HG03135 (cell line): ENCODE results near the gene ACYP2.
"Not testable (repeated sequence)": the region's sequence is repeated elsewhere in the genome, so short reads cannot be mapped to it uniquely, and the experiment has no call there.

ENCODE experiments used
- ATAC-seq: cut with Tn5 transposase; IDR thresholded peaks from one replicate; pipeline ENCODE4 v1.9.1; 2021; ENCODE audit warnings: mild to moderate bottlenecking, moderate library complexity; ENCODE audit not compliant: unreplicated experiment

Gene ACYP2

GRCh38 chr2:54313147-54313546, 197.7 kb downstream of the ACYP2 start:
- no peak for ATAC-seq

GRCh38 chr2:54317973-54318372, 202.6 kb downstream of the ACYP2 start:
- ATAC-seq = no peak

DNA sequence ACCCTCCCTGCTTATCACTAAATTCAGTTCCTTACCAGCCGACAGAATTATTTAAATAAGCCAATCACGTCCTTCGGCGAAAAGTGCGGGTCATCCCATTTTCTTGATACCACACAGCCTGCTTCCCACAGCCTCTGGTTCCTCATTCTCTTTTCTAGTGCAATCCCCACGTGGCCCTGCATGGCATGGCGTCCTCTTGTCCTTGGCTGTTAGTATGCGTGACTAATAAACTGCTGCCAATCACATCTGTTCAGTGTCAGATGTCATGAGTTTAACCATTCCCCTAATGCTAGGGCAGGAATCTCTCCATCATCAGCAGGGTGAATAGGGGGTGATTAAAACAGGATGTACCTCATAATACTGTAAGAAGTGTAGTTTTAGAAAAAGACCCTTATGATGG, 203.4 kb downstream of the ACYP2 start:
- ATAC-seq = no peak

DNA sequence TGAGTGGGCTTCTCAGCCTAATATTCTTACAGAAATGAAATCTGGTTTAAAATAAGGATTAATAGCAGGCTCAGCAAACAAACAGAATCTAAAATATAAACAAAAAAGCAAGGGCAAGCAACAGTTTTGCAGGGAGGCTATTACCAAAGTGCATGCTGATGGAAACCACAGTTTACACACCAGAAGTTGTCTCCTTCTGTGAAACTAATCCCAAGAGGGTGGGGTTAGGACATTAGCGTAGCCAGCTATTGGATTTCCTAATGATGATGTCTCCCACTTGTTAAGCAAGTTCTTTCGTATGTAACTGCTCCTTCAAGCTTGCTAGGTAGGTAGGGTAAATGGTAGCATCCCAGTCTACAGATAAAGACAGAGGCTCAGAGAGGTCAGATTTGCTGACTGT, 205.6 kb downstream of the ACYP2 start:
- ATAC-seq = no peak

DNA sequence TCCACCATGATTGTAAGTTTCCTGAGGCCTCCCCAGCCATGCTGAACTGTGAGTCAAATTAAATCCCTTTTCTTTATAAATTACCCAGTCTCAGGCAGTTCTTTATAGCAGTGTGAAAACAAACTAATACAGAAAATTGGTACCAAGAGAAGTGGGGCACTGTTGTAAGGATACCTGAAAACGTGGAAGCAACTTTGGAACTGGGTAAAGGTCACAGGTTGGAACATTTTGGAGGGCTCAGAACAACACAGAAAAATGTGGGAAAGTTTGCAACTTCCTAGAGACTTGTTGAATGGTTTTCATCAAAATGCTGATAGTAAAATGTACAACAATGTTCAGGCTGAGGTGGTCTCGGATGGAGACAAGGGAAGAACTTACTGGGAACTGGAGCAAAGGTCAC, 209.1 kb downstream of the ACYP2 start:
- not testable (repeated sequence) for ATAC-seq

DNA sequence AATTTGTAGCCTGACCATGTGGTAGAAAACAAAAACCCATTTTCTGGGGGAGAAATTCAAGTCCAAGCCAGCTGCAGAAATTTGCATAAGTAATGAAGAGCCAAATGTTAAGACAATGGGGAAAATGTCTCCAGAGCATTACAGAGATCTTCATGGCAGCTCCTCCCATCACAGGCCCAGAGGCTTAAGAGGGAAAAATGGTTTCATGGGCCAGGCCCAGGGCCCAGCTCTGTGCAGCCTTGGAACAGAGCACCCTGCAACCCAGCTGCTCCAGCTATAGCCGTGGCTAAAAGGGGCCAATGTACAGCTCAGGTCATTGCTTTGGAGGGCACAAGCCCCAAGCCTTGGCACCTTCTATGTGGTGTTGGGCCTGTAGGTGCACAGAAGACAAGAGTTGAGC, 209.7 kb downstream of the ACYP2 start:
- ATAC-seq = no peak

DNA sequence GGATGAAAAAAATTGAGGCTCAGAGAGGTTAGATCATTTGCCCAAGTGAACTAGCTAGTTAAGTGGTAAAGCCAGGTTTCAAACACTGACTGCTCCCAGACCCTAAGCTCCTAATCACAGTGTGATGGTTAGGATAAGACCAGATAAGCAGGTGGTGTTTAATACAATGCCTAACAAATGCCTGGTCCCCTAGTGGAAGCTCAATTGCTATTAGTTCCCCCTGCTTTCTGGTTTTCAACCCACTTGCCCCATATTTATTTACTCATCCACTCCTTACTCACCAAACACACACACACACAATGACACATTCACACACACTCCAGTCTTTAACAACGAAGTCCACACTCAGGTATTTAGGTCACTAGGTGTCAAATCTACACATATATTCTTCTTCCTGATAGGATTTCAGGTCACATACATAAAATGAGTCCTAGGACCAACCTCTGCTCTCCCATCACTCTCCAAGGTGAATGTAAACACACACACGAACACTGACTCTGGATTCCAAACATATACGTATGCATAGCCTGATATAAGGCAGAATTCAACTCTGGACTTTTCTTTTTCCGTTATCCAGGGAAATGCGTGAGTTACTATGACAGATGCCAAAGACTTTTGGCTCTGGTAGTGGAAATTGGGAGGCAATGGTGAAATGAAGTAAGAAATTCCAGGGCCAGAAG, 214.2 kb downstream of the ACYP2 start:
- ATAC-seq = no peak

DNA sequence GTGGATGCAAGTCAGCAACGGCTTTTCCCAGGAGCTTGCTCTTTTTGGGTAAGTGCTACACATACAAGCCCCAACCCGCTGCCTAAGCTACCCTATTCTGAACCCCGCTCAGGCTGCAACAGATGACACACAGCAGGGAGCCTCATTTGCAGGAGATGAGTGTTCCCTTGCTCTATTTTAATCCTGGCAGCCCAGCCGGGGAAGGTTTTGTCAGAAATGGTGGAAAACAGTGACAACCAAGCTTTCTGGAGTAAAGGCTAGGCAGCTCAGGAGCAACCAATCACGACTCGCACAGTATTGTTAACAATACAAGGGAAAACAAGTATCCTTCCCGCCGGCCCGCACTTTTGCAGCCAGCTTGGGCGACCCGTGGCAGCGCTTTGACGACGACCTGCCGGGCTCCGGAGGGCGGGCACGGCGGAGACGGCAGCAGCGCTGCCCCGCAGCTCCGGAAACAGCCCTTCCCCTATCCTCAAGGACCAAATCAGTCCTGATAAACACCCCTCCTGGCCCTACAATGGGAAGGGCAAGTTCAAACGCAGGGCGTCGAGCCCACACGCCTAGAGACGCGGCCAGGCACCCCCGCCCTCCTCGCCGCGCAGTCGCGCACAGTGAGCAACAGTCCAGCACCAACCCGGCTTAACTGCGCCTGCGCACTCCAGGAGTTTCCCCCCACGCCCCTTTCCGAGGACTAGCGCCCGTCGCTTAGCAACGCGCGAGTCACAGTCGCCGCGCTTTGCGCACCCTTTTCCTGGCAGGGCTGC, 214.9 kb downstream of the ACYP2 start:
- peak; percentile 95 for ATAC-seq

- peak; percentile 43 for ATAC-seq
These were observed 215.8 kb downstream of the ACYP2 start for GRCh38 chr2:54330926-54331835.

GRCh38 chr2:54332386-54332785, 217.0 kb downstream of the ACYP2 start:
- ATAC-seq = no peak

DNA sequence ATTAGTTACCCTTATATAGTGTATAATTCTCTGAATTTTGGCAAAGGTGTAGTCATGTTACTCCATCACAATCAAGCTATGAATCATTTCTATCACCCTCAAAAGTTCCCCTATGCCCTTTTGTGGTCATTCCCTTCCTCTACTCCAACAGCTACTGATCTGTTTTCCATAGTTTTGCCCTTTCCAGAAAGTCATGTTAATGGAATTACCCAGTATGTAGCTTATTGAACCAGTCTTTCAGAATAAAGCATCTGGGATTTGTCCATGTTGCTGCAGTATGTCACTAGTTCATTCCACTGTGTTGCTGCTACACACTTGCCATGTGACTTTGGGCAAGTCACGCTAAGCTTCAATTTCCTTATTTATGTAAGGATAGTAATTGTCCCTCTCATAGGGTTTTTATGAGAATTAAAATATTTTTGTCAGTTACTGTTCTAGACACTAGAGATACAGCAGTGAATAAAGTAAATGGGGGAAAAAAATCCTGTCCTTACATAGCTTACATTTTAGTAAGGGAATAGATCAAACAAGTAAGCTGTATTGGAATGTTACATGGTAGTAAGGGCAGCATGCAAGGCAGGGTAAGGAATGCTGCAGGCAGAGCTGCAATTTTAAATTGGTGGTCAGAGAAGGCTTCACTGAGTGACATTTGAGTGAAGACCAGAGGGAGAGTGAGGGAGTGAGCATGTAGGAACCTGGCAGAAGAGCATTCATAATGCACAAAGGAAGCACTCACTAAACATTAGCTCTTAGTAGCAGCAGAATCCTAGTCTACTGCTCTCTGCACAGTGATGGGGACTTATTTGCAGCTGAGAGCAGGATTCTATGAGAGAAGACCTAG, 220.9 kb downstream of the ACYP2 start:
- ATAC-seq = no peak

DNA sequence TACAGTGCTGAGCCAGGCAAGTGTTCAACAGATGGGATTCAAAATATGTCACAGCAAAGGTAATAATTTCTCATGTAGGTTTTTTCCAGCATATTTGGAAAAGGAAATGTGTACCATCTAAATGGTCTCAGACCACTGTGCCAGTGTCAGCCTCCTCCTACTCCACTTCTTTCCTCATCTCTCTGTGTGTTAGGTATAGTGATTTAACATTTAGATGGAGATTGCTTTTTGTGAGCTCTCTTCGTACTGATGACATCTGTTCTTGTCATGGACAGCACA, 221.5 kb downstream of the ACYP2 start:
- no peak for ATAC-seq

GRCh38 chr2:54341656-54342055, 226.2 kb downstream of the ACYP2 start:
- ATAC-seq = no peak

DNA sequence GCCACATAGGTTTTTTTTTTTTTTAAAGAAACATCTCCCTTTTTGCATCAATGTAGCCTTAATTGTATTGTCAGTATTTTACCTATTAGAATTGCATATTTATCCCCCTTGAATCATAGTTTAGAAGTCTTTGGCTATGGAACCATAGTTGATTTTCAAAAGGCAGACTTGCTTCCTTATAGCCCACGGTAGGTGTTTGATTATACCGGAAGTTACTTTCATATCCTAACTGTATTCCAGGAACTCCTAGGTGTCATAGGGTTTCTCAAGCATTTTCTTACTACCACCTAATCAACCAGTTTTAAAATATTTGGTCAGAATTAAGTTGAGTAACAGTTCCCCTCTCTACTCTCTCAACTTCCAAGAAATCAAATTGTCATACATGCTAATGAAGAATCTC, 227.2 kb downstream of the ACYP2 start:
- ATAC-seq = no peak

DNA sequence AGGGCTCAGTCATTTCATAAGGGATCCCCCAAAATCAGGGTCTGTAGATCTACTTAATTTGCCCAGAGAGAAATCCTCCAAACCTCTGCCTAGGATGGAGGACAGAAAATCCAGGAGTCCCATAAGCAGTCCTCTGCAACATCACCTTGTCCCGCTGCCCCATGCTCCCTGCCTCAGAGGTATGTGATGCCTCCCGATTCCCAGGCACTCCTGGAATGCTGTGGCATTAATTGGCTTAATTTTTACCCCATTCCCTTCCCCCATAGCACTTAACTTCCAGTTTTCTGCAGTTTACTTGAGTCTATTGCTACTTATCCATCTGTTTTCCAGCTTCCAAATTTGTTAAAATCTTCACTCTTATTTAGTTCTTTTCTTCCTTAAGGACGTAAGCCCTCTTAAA, 232.2 kb downstream of the ACYP2 start:
- no peak for ATAC-seq

GRCh38 chr2:54348646-54349045, 233.2 kb downstream of the ACYP2 start:
- no peak for ATAC-seq

GRCh38 chr2:54350426-54350825, 235.0 kb downstream of the ACYP2 start:
- ATAC-seq = no peak

DNA sequence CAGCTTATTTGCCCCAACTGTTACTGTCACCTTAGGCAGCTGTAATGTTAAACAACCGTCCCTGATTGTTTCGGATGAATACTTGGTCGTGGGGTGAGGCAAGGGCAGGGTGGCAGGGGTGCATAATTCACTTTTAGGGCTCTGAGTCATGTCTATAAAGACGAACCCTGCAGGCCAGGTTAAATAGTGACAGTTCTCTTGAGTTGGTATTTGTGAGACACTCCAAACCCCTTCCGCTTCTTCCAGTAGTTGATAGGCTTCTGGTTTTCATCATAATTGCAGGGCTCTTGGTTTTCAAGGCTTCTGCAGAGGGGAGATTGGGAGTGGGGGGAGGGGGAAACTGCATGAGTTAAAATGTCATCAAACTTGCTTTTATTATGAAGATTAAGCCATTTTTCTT, 237.8 kb downstream of the ACYP2 start:
- no peak for ATAC-seq
